ENCODE data around the gene NEK2. TPM values are rescaled to one million over a fixed set of nuclear protein-coding genes. Genes with fewer than 3 reads are reported as not detected.
A peak's percentile ranks its signal among the peaks of the same experiment; 100 is the strongest.

Gene NEK2
- total and polyA plus RNA-seq, 4 experiments from 2014 or later, result not detected

GRCh38 chr1:211704543-211704942 is 29.1 kb upstream of the NEK2 start:
- Histone ChIP-seq H3K36me3 (ENCODE audit: insufficient read depth, low read length) (no peaks in the 10 kb centered on the region), H3K9me3 (ENCODE audit: control insufficient read depth in 1 of 2, low read length in 2 of 2) (no peaks in the 10 kb centered on the region), H3K4me1 (ENCODE audit: insufficient read depth, low read length) (no peaks in the 10 kb centered on the region), H3K4me3 (ENCODE audit: low read length in 2 of 2) (no peak overlapping the region), H3K27ac (ENCODE audit: low read depth, low read length) (no peak overlapping the region), H3K27me3 (ENCODE audit: insufficient read depth, low read length) (no peaks in the 10 kb centered on the region)
- Mint-ChIP-seq H3K4me3 (no peak overlapping the region), H3K4me1 (peaks cover 0 to 2% (median 0%) of the 10 kb centered on the region in 4 donors), H3K27me3 (peaks cover 0 to 3% of the 10 kb centered on the region in 2 donors), H3K9me3 (no peaks in the 10 kb centered on the region), H3K27ac (no peak overlapping the region), H3K36me3 (no peaks in the 10 kb centered on the region)
- DNase-seq, result no peak
- intact Hi-C loops (cut with micrococcal nuclease), result no loop called here
- CTCF ChIA-PET (ENCODE audit: partially characterized antibody), result interaction anchor here (1.0 to 1.2 kb wide), 2 partner anchors 22 to 24 kb away, joined by 4 to 5 read pairs; no protein-coding TSS in a partner anchor
- POLR2A ChIA-PET (ENCODE audit: partially characterized antibody), result no interaction called here

GRCh38 chr1:211703812-211704537 is 28.6 kb upstream of the NEK2 start:
- Histone ChIP-seq H3K4me1 (ENCODE audit: insufficient read depth, low read length) (no peaks in the 10 kb centered on the region), H3K4me3 (ENCODE audit: low read length in 2 of 2) (no peak overlapping the region), H3K9me3 (ENCODE audit: control insufficient read depth in 1 of 2, low read length in 2 of 2) (no peaks in the 10 kb centered on the region), H3K27me3 (ENCODE audit: insufficient read depth, low read length) (no peaks in the 10 kb centered on the region), H3K27ac (ENCODE audit: low read depth, low read length) (no peak overlapping the region), H3K36me3 (ENCODE audit: insufficient read depth, low read length) (no peaks in the 10 kb centered on the region)
- no peak for DNase-seq
- ChIA-PET POLR2A (ENCODE audit: partially characterized antibody) (no interaction called here), CTCF (ENCODE audit: partially characterized antibody) (interaction anchor here (1.2 kb wide), 1 partner anchor 21 kb away, joined by 5 read pairs; no protein-coding TSS in a partner anchor)
- Mint-ChIP-seq H3K27ac (no peak overlapping the region), H3K36me3 (no peaks in the 10 kb centered on the region), H3K9me3 (no peaks in the 10 kb centered on the region), H3K4me3 (no peak overlapping the region), H3K4me1 (peaks cover 0 to 5% (median under 1%) of the 10 kb centered on the region in 4 donors), H3K27me3 (peaks cover 0 to 3% of the 10 kb centered on the region in 2 donors)
- intact Hi-C loops (cut with micrococcal nuclease), result no loop called here

GRCh38 chr1:211701733-211702132 is 26.3 kb upstream of the NEK2 start:
- no peaks in the 10 kb centered on the region for H3K9me3 ChIP-seq (ENCODE audit: control insufficient read depth in 1 of 2, low read length in 2 of 2)
- peaks cover 0 to 3% of the 10 kb centered on the region in 2 donors for H3K27me3 Mint-ChIP-seq
- no peaks in the 10 kb centered on the region for H3K36me3 Mint-ChIP-seq
- H3K4me1 Mint-ChIP-seq, result peaks cover 0 to 12% (median 7%) of the 10 kb centered on the region in 4 donors
- CTCF ChIA-PET (ENCODE audit: partially characterized antibody), result interaction anchor here (5.9 kb wide), 1 partner anchor 18 kb away, joined by 83 read pairs; no protein-coding TSS in a partner anchor
- H3K4me3 Mint-ChIP-seq, result no peak overlapping the region
- no peaks in the 10 kb centered on the region for H3K9me3 Mint-ChIP-seq
- no peaks in the 10 kb centered on the region for H3K36me3 ChIP-seq (ENCODE audit: insufficient read depth, low read length)
- intact Hi-C loops (cut with micrococcal nuclease), result no loop called here
- POLR2A ChIA-PET (ENCODE audit: partially characterized antibody), result no interaction called here
- H3K27ac Mint-ChIP-seq, result no peak overlapping the region
- H3K4me3 ChIP-seq (ENCODE audit: low read length in 2 of 2), result no peak overlapping the region
- no peak overlapping the region for H3K27ac ChIP-seq (ENCODE audit: low read depth, low read length)
- peaks cover 3% of the 10 kb centered on the region for H3K4me1 ChIP-seq (ENCODE audit: insufficient read depth, low read length)
- no peak for DNase-seq
- no peaks in the 10 kb centered on the region for H3K27me3 ChIP-seq (ENCODE audit: insufficient read depth, low read length)

- intact Hi-C loops (cut with micrococcal nuclease), result loop anchor here (5.0 to 10.0 kb wide), 2 partner anchors 46 to 758 kb away; no protein-coding TSS in a partner anchor
- H3K9me3 ChIP-seq (ENCODE audit: control insufficient read depth in 1 of 2, low read length in 2 of 2), result no peaks in the 10 kb centered on the region
- no peaks in the 10 kb centered on the region for H3K27me3 ChIP-seq (ENCODE audit: insufficient read depth, low read length)
- peaks cover 0 to 3% of the 10 kb centered on the region in 2 donors for H3K27me3 Mint-ChIP-seq
- no peak overlapping the region for H3K27ac Mint-ChIP-seq
- H3K4me3 ChIP-seq (ENCODE audit: low read length in 2 of 2), result no peak overlapping the region
- no peak for DNase-seq
- peaks cover 8 to 26% (median 19%) of the 10 kb centered on the region in 4 donors for H3K4me1 Mint-ChIP-seq
- ChIA-PET POLR2A (ENCODE audit: partially characterized antibody) (interaction anchor here (1.3 kb wide), 1 partner anchor 336 kb away, joined by 7 read pairs; the partner anchor contains the start of genes DTL and INTS7), CTCF (ENCODE audit: partially characterized antibody) (interaction anchor here (0.9 to 5.9 kb wide), 27 partner anchors 10 to 757 kb away, joined by 3 to 83 read pairs (median 5); partner anchors contain the start of genes DTL, INTS7 and NEK2)
- no peaks in the 10 kb centered on the region for H3K36me3 ChIP-seq (ENCODE audit: insufficient read depth, low read length)
- peak overlapping the region in 3 of 8 donors; percentile 53 to 82 (median 72) for H3K4me3 Mint-ChIP-seq
- H3K9me3 Mint-ChIP-seq, result peaks cover 0 to 2% (median 0%) of the 10 kb centered on the region in 8 donors
- no peak overlapping the region for H3K27ac ChIP-seq (ENCODE audit: low read depth, low read length)
- H3K36me3 Mint-ChIP-seq, result peaks cover 0 to 2% of the 10 kb centered on the region in 2 donors
- H3K4me1 ChIP-seq (ENCODE audit: insufficient read depth, low read length), result peaks cover 21% of the 10 kb centered on the region
These were observed 23.6 kb upstream of the NEK2 start for GRCh38 chr1:211699059-211699458.

GRCh38 chr1:211698161-211699026 is 23.0 kb upstream of the NEK2 start:
- H3K4me3 ChIP-seq (ENCODE audit: low read length in 2 of 2), result peak overlapping the region in 1 of 2 donors; percentile 30
- peaks cover 8 to 26% (median 19%) of the 10 kb centered on the region in 4 donors for H3K4me1 Mint-ChIP-seq
- H3K27ac ChIP-seq (ENCODE audit: low read depth, low read length), result no peak overlapping the region
- H3K27me3 Mint-ChIP-seq, result peaks cover 0 to 3% of the 10 kb centered on the region in 2 donors
- peaks cover 0 to 4% (median 0%) of the 10 kb centered on the region in 8 donors for H3K9me3 Mint-ChIP-seq
- no peaks in the 10 kb centered on the region for H3K9me3 ChIP-seq (ENCODE audit: control insufficient read depth in 1 of 2, low read length in 2 of 2)
- peaks cover 21% of the 10 kb centered on the region for H3K4me1 ChIP-seq (ENCODE audit: insufficient read depth, low read length)
- no peaks in the 10 kb centered on the region for H3K36me3 ChIP-seq (ENCODE audit: insufficient read depth, low read length)
- peak; percentile 72 to 81 (median 73) for DNase-seq
- H3K4me3 Mint-ChIP-seq, result peak overlapping the region; percentile 66 to 82 (median 78)
- intact Hi-C loops (cut with micrococcal nuclease), result loop anchor here (1.0 to 10.0 kb wide), 4 partner anchors 46 to 759 kb away; partner anchors contain the start of gene LPGAT1
- H3K27ac Mint-ChIP-seq, result no peak overlapping the region
- ChIA-PET POLR2A (ENCODE audit: partially characterized antibody) (interaction anchor here (0.9 to 1.3 kb wide), 3 partner anchors 16 to 337 kb away, joined by 3 to 7 read pairs (median 3); partner anchors contain the start of genes DTL and INTS7), CTCF (ENCODE audit: partially characterized antibody) (interaction anchor here (0.6 to 5.9 kb wide), 52 partner anchors 8 to 758 kb away, joined by 3 to 83 read pairs (median 4); partner anchors contain the start of genes DTL, INTS7 and NEK2)
- no peaks in the 10 kb centered on the region for H3K27me3 ChIP-seq (ENCODE audit: insufficient read depth, low read length)
- H3K36me3 Mint-ChIP-seq, result peaks cover 0 to 3% of the 10 kb centered on the region in 2 donors

- Mint-ChIP-seq H3K4me3 (no peak overlapping the region), H3K9me3 (peaks cover 0 to 4% (median 0%) of the 10 kb centered on the region in 8 donors), H3K4me1 (peaks cover 8 to 26% (median 19%) of the 10 kb centered on the region in 4 donors), H3K27me3 (peaks cover 0 to 3% of the 10 kb centered on the region in 2 donors), H3K36me3 (peaks cover 0 to 3% of the 10 kb centered on the region in 2 donors), H3K27ac (no peak overlapping the region)
- DNase-seq, result no peak
- CTCF ChIA-PET (ENCODE audit: partially characterized antibody), result interaction anchor here (1.1 to 5.9 kb wide), 19 partner anchors 11 to 759 kb away, joined by 3 to 83 read pairs (median 8); partner anchors contain the start of genes DTL and INTS7
- Histone ChIP-seq H3K4me1 (ENCODE audit: insufficient read depth, low read length) (peaks cover 21% of the 10 kb centered on the region), H3K36me3 (ENCODE audit: insufficient read depth, low read length) (no peaks in the 10 kb centered on the region), H3K9me3 (ENCODE audit: control insufficient read depth in 1 of 2, low read length in 2 of 2) (no peaks in the 10 kb centered on the region), H3K27ac (ENCODE audit: low read depth, low read length) (no peak overlapping the region), H3K27me3 (ENCODE audit: insufficient read depth, low read length) (no peaks in the 10 kb centered on the region), H3K4me3 (ENCODE audit: low read length in 2 of 2) (no peak overlapping the region)
- POLR2A ChIA-PET (ENCODE audit: partially characterized antibody), result interaction anchor here (1.1 kb wide), 1 partner anchor 15 kb away, joined by 3 read pairs; no protein-coding TSS in a partner anchor
- intact Hi-C loops (cut with micrococcal nuclease), result loop anchor here (5.0 to 10.0 kb wide), 2 partner anchors 47 to 760 kb away; no protein-coding TSS in a partner anchor
These were observed 21.9 kb upstream of the NEK2 start for GRCh38 chr1:211697356-211697755.
